ENCODE measurements around the gene FAM227B.
"Not testable (repeated sequence)": the region's sequence is repeated elsewhere in the genome, so short reads cannot be mapped to it uniquely, and the experiment has no call there.

Gene FAM227B

GRCh38 chr15:49366496-49366895 lies 254.1 kb downstream of the FAM227B start:
- no peak for DNase-seq

GRCh38 chr15:49361370-49361769 lies 259.2 kb downstream of the FAM227B start:
- DNase-seq = no peak

GRCh38 chr15:49354439-49354838 lies 266.2 kb downstream of the FAM227B start:
- not testable (repeated sequence) for DNase-seq

GRCh38 chr15:49343546-49343945 lies 277.1 kb downstream of the FAM227B start:
- DNase-seq = no peak

GRCh38 chr15:49339656-49340055 lies 281.0 kb downstream of the FAM227B start:
- DNase-seq = no peak

GRCh38 chr15:49331951-49332350 lies 288.7 kb downstream of the FAM227B start:
- DNase-seq = no peak

- no peak for DNase-seq
Observed at GRCh38 chr15:49331442-49331841, 289.2 kb downstream of the FAM227B start.

- DNase-seq = no peak
Observed at GRCh38 chr15:49330166-49330565, 290.5 kb downstream of the FAM227B start.

- no peak for DNase-seq
Observed at GRCh38 chr15:49328941-49329340, 291.7 kb downstream of the FAM227B start.

GRCh38 chr15:49327927-49328326 lies 292.7 kb downstream of the FAM227B start:
- DNase-seq = no peak

GRCh38 chr15:49323207-49323606 lies 297.4 kb downstream of the FAM227B start:
- DNase-seq = no peak

- no peak for DNase-seq
Observed at GRCh38 chr15:49320351-49320750, 300.3 kb downstream of the FAM227B start.

GRCh38 chr15:49315391-49315823 lies 305.2 kb downstream of the FAM227B start:
- DNase-seq = no peak

- no peak for DNase-seq
Observed at GRCh38 chr15:49314716-49315115, 305.9 kb downstream of the FAM227B start.

GRCh38 chr15:49313650-49314049 lies 307.0 kb downstream of the FAM227B start:
- DNase-seq = no peak

- DNase-seq = no peak
Observed at GRCh38 chr15:49309889-49310288, 310.7 kb downstream of the FAM227B start.

GRCh38 chr15:49308686-49309085 lies 311.9 kb downstream of the FAM227B start:
- no peak for DNase-seq

GRCh38 chr15:49306551-49306950 lies 314.1 kb downstream of the FAM227B start:
- no peak for DNase-seq

- no peak for DNase-seq
Observed at GRCh38 chr15:49303003-49303402, 317.6 kb downstream of the FAM227B start.

- no peak for DNase-seq
Observed at GRCh38 chr15:49301562-49301961, 319.1 kb downstream of the FAM227B start.

- no peak for DNase-seq
Observed at GRCh38 chr15:49300856-49301255, 319.8 kb downstream of the FAM227B start.

- DNase-seq = no peak
Observed at GRCh38 chr15:49297584-49297983, 323.0 kb downstream of the FAM227B start.

- DNase-seq = no peak
Observed at GRCh38 chr15:49296258-49296657, 324.4 kb downstream of the FAM227B start.

- DNase-seq = no peak
Observed at GRCh38 chr15:49293941-49294340, 326.7 kb downstream of the FAM227B start.

- DNase-seq = no peak
Observed at GRCh38 chr15:49290191-49290590, 330.4 kb downstream of the FAM227B start.

GRCh38 chr15:49288391-49288790 lies 332.2 kb downstream of the FAM227B start:
- DNase-seq = no peak

All from stimulated activated CD4-positive, alpha-beta T cell treated with anti-CD3 and anti-CD28 coated beads, Interleukin-15, amount 100 ng/mL, for 24 hours (primary cell).